Peyer's patch (tissue), 4 donors: ENCODE data around the gene SCFD2.

Experiments
- CTCF ChIP-seq, 6 experiments: fragments of 450-650 bp in 4 of 6; fragments of 200-600 bp in 2 of 6; sonication (generic) in 1 of 6; IDR thresholded peaks; one replicate each; pipeline ENCODE4 v1.5.1; 2017 to 2019; ENCODE audit warnings: antibody characterized with exemption in 6 of 6, mild to moderate bottlenecking in 3 of 6, moderate library complexity in 1 of 6
- POLR2A ChIP-seq, 2 donors: fragments of 450-650 bp; IDR thresholded peaks; one replicate each; pipeline ENCODE4 v1.5.1; 2017; ENCODE audit warnings: antibody characterized with exemption in 2 of 2, mild to moderate bottlenecking in 2 of 2, moderate library complexity in 2 of 2

- TF ChIP-seq CTCF (IDR thresholded peaks at IDR 0.05) (no peak), POLR2A (IDR thresholded peaks at IDR 0.05) (no peak)
Observed at GRCh38 chr4:52943677-52944076, 422.2 kb downstream of the SCFD2 start.
